Measurements from ENCODE around the gene ASCL2. TPM values are rescaled to one million over a fixed set of nuclear protein-coding genes. Genes with fewer than 3 reads are reported as not detected.

Gene ASCL2
- total RNA-seq, 1 donor from 2014 or later = 0.64 TPM

- DNase-seq (ENCODE audit: low spot score) = no peak
These were observed 39.1 kb upstream of the ASCL2 start for GRCh38 chr11:2309251-2310072.

DNA sequence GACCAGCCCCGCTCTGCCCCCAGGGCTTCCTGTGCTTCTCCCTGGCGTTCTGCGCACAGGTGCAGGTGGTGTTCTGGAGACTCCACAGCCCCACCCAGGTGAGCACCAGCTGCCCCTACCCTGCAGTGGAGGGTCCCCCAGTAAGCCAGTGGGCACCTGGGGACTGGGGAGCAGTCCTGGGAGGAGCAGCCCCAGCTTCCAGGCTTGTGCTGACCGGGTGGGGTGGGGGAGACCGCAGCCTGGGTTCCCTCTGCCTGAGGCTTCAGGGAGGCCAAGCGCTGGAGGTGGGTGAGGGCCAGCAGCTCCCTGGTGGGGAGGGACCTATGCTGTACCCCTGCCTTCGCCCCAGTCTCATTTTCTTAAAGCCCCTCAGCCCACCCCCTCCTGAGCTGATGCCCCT, 38.3 kb upstream of the ASCL2 start:
- no peak for DNase-seq (ENCODE audit: low spot score)

GRCh38 chr11:2307501-2308331, 37.3 kb upstream of the ASCL2 start:
- DNase-seq (ENCODE audit: low spot score) = peak; percentile 82

GRCh38 chr11:2306877-2307500, 36.6 kb upstream of the ASCL2 start:
- DNase-seq (ENCODE audit: low spot score) = peak; percentile 75

- peak; percentile 88 for DNase-seq (ENCODE audit: low spot score)
These were observed 36.0 kb upstream of the ASCL2 start for GRCh38 chr11:2306452-2306823.

DNA sequence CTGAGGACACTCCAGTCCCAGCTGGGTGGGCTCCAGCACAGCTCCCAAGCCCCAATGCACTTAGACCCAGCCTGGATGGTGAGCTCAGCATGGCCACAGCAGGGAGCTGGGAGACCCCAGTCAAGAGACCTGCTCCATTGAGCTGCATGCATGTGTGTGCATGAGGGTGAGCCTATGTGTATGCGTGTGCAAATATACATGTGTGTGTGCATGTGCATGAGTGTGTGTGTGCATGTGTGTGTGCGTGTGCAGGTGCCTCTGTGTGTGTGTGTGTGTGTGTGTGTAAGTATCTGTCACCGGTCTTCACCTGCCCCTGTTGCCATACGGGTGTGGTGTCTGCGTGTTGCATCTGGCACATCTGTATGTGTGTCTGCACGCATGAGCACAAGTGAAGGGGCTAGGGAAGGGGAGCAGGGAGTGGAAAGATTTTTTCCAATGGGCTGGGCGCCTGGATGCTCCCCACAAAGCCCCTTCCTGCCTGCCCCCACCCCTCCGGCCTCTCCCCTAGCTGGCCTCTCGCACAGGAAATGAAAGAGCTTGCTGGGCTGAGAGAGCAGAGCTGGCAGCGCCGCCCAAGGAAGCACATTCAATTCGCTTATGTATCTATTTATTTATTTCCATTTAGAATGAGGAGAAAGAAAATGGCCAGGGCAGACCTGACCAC, 35.5 kb upstream of the ASCL2 start:
- peak; percentile 86 for DNase-seq (ENCODE audit: low spot score)

- DNase-seq (ENCODE audit: low spot score) = peak; percentile 94
These were observed 34.9 kb upstream of the ASCL2 start for GRCh38 chr11:2305140-2305778.

- DNase-seq (ENCODE audit: low spot score) = peak; percentile 72
These were observed 34.2 kb upstream of the ASCL2 start for GRCh38 chr11:2304506-2305139.

DNA sequence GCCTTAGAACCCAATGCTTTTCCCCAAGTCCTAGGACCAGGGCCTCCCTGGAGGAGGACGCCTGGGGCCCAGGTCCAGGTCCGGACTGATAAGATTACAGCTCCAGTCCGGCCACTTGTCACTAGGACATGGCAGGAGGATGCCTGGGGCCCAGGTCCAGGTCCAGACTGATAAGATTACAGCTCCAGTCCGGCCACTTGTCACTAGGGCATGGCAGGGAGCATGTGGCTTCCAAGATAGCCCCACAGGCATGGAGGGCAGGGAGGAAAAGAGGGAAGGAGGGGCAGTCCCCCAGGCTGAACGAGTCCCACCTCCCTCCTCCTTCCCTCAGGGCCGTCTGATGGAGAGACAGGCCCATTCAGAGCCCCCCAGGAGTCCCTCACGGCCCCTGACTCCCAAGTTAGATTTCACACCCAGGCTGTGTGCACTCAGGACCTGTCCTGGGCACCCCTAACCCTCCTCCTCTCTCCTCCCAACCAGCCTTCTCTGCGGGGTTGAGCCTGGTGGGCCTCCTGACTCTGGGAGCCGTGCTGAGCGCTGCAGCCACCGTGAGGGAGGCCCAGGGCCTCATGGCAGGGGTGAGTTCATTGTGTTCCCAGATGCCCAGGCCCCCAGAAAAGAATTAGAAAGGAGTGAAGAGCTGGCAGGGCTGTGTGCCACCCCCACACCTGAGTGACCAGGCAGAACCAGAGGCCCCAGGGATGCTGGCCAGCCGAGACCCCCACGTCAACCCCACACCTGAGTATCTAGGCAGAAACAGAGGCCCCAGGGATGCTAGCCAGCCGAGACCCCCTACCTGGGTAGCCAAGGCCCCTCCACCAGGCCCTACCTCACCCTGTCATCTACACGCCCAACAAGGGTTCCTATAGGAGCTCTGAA, 33.5 kb upstream of the ASCL2 start:
- DNase-seq (ENCODE audit: low spot score) = peak; percentile 84

DNA sequence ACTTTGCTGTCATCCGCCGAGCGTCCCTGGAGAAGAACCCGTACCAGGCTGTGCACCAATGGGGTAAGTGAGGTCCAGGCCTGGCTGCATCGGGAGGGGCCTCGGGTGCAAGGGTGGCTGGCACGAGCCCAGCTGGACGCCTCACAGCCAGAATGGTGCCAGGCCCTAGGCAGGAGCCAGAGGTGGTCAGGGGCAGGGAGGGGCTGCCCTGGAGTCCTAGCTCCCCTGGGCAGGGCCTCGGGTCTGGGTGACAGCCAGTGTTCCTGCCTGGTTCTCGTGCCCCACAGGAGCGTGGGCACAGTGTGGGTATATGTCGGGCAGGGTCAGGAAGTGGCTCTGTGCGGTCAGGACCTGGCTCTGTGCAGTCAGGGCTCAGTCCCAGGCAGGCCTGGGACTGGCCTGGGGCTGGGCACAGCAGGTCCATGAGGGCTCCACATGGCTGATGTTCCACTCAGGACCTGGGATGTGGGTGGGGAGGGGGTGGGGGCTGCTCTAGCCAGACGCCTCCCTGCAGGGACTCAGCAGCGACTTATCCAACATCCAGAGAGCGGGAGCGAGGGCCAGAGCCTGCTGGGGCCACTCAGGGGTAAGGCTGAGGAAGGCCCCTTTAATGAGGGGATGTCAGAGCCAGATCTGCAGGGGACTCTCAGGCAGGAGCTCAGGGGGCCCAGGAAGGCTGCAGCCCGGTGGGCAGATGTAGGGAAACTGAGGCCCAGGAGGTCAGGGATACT, 32.7 kb upstream of the ASCL2 start:
- peak; percentile 88 for DNase-seq (ENCODE audit: low spot score)

DNA sequence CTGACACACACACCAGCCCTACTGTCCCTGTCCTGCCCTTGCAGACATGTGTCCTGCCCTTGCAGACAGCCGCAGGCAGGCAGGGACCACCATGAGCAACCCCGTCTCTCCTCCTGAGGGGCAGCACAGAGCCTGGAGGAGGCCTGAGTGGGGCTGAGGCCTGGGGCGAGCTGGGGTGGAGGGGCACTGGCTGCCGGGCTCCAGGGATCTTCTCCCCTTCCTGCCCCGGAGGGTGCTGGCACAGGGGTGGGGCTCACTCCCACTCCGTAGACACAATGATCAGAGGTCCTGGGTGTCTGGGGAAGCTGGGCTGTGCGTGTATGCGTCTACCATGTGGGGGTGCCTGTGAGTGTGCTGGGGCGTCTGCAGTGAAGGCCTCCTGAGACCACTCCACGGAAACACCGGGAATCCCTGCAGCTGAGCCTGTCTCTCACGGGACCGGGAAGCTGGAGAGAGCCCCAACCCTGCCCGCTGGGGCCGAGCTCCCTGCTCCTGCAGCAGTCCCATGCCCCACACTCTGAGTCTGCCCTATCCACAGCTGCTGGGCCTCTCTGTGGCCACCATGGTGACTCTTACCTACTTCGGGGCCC, 32.0 kb upstream of the ASCL2 start:
- peak; percentile 84 for DNase-seq (ENCODE audit: low spot score)

GRCh38 chr11:2301631-2302305, 31.4 kb upstream of the ASCL2 start, which contains the start of the genes C11orf21 and TSPAN32:
Gene C11orf21, minus strand, starts transcription at chr11:2301918. Its CDS starts 110 bp downstream, at chr11:2301808.
Gene TSPAN32, plus strand, starts transcription at chr11:2302013. Its CDS starts 137 bp downstream, at chr11:2302150.
- DNase-seq (ENCODE audit: low spot score) = peak; percentile 88

- peak; percentile 87 for DNase-seq (ENCODE audit: low spot score)
These were observed 30.7 kb upstream of the ASCL2 start for GRCh38 chr11:2300936-2301630.

DNA sequence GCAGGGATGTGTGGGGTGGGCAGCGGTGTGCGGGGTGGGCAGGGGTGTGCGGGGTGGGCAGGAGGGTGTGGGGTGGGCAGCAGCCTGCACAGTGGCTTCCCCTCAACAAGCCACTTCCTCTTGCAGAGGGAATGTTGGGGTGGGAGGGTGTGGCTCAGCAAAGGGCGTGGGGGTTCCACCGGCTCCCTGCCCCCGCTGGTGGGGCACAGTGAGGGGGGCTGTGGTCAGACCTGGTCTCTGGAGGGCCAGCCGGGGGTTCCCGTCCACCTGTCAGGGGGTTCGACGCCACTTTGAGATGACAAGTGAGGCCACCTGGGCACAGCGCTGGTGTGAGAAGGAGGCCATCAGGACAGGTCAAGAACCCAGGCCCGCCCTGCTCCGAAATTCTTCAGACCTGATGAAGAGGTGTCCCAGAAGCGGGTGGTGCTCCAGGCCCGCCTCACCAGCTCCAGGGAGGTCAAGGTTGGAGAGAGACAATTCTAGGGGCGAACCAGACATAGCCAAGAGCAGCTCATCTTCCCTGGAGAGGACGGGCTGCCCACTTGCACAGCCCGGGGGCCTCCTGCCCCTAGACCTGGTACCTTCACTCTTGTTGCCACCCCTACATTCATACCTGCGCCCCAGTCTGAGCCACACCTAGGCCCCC, 30.0 kb upstream of the ASCL2 start:
- DNase-seq (ENCODE audit: low spot score) = peak; percentile 87

GRCh38 chr11:2299773-2300172, 29.4 kb upstream of the ASCL2 start:
- no peak for DNase-seq (ENCODE audit: low spot score)

Measured in mesenteric fat pad (tissue), 1 donor.